GM23338 (cell line): ENCODE results near the gene EFNA4.

Source experiments
- CREB1 ChIP-seq: fragments of 250-450 bp; sonication (Bioruptor Pico); IDR thresholded peaks from 2 replicates; pipeline ENCODE4 v1.5.0; 2020; ENCODE audit warnings: low read depth, mild to moderate bottlenecking, moderate library complexity
- EZH2 ChIP-seq: fragments of 200-600 bp; sonication (generic); IDR thresholded peaks from one replicate; pipeline ENCODE4 v1.8.0; 2017; ENCODE audit warnings: antibody characterized with exemption, mild to moderate bottlenecking, low read depth; ENCODE audit not compliant: unreplicated experiment
- EZH2phosphoT487 ChIP-seq: fragments of 200-600 bp; sonication (generic); IDR thresholded peaks from one replicate; pipeline ENCODE4 v1.8.1; 2018; ENCODE audit warnings: antibody characterized with exemption; ENCODE audit not compliant: unreplicated experiment
- JUNB ChIP-seq: IDR thresholded peaks from one replicate; pipeline ENCODE4 v1.6.1; 2016; ENCODE audit warnings: antibody characterized with exemption; ENCODE audit not compliant: unreplicated experiment
- NANOG ChIP-seq: IDR thresholded peaks from 2 replicates; pipeline ENCODE4 v1.6.1; 2016; ENCODE audit warnings: antibody characterized with exemption, borderline replicate concordance
- POLR2AphosphoS5 ChIP-seq: IDR thresholded peaks from 2 replicates; pipeline ENCODE4 v1.6.1; 2016; ENCODE audit warnings: antibody characterized with exemption, low read depth
- REST ChIP-seq: IDR thresholded peaks from one replicate; pipeline ENCODE4 v1.6.1; 2018; ENCODE audit warnings: antibody characterized with exemption; ENCODE audit not compliant: unreplicated experiment
- STAT1 ChIP-seq: IDR thresholded peaks from one replicate; pipeline ENCODE4 v1.6.1; 2016; ENCODE audit warnings: antibody characterized with exemption; ENCODE audit not compliant: unreplicated experiment
- ZNF331 ChIP-seq: fragments of 250-450 bp; sonication (Bioruptor Pico); IDR thresholded peaks from 2 replicates; pipeline ENCODE4 v1.5.0; 2020; ENCODE audit warnings: low read depth, mild to moderate bottlenecking, moderate library complexity
- TF ChIP-seq, protein P1 (sequence below), 2 experiments: fragments of 200-600 bp in 1 of 2; sonication (generic) in 1 of 2; conservative IDR thresholded peaks; 2 replicates each; pipeline versions ENCODE4 v1.5.1 to v1.6.1; 2016 to 2017; ENCODE audit warnings: antibody characterized with exemption in 2 of 2, low read depth in 2 of 2, mild to moderate bottlenecking in 2 of 2, moderate library complexity in 1 of 2

GRCh38 chr1:155014709-155015508 lies 48.6 kb upstream of the EFNA4 start:
- TF ChIP-seq, protein P1, sequence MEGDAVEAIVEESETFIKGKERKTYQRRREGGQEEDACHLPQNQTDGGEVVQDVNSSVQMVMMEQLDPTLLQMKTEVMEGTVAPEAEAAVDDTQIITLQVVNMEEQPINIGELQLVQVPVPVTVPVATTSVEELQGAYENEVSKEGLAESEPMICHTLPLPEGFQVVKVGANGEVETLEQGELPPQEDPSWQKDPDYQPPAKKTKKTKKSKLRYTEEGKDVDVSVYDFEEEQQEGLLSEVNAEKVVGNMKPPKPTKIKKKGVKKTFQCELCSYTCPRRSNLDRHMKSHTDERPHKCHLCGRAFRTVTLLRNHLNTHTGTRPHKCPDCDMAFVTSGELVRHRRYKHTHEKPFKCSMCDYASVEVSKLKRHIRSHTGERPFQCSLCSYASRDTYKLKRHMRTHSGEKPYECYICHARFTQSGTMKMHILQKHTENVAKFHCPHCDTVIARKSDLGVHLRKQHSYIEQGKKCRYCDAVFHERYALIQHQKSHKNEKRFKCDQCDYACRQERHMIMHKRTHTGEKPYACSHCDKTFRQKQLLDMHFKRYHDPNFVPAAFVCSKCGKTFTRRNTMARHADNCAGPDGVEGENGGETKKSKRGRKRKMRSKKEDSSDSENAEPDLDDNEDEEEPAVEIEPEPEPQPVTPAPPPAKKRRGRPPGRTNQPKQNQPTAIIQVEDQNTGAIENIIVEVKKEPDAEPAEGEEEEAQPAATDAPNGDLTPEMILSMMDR (conservative IDR thresholded peaks at IDR 0.05; ENCODE audit: low read depth in 2 of 2): no peak
- no peak for TF ChIP-seq POLR2AphosphoS5
- no peak for TF ChIP-seq EZH2phosphoT487
- no peak for TF ChIP-seq STAT1
- TF ChIP-seq EZH2: no peak
- no peak for TF ChIP-seq CREB1 (CRISPR knock-in tag)
- TF ChIP-seq REST: no peak
- TF ChIP-seq NANOG: no peak
- TF ChIP-seq JUNB: no peak
- no peak for TF ChIP-seq ZNF331 (CRISPR knock-in tag)
